NCI-H2081 (cell line): Measurements from ENCODE around the gene GLIS2.

ENCODE experiments used
- DNase-seq, 2 experiments: peaks; one replicate each; lab custom pipeline; 2025; lab: John Stamatoyannopoulos, UW

GLIS2 gene

DNA sequence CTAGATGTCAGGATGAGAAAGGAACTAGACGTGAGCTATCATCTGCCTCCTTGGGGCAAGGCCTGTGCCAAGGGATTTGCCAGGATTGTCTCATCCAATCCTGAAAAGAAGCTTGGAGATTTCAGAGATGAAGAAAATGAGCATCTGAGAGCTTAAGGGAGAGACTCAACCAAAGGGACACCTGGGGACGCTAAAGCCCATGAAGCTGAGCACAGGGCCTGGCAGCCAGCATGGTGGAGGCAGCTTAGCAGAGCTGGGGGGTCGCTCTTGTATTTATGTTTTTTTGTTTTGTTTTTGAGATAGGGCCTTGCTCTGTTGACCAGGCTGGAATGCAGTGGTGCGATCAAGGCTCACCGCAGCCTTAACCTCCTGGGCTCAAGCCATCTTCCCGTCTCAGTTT, 18.4 kb upstream of the GLIS2 start:
- DNase-seq: no peak

DNA sequence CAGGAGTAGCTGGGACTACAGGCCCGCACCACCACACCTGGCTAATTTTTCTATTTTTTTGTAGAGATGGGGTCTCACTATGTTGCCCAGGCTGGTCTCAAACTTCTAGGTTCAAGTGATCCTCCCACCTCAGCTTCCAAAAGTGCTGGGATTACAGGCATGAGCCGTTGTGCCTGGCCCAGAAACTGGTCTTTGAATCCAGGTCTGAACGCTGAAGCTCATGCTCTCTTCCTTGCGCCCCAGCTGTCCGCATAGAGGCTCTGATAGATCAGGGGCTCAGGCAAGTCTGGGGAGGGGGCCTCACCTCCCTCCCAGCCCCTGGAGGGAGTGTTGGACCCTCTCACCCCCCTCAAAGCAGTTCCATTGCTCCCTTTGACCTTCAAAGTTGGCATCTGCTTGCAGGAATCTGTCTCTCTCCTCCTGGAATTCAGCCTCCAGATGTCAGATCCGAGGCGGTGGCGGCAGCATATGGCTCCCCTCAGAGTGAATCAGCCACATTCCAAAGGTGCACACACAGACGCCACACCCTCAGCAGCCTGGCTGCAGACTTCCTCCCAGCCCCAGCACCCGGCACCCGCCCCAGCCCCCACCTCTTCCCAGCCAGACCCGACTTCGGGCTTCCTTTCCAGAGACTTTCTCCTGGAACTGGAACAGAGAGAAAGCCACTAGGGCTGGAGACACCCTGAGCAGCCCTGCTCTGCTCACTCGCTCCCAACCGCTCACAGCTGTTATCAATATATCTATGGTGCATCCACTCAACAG, 16.9 kb upstream of the GLIS2 start:
- no peak for DNase-seq

DNA sequence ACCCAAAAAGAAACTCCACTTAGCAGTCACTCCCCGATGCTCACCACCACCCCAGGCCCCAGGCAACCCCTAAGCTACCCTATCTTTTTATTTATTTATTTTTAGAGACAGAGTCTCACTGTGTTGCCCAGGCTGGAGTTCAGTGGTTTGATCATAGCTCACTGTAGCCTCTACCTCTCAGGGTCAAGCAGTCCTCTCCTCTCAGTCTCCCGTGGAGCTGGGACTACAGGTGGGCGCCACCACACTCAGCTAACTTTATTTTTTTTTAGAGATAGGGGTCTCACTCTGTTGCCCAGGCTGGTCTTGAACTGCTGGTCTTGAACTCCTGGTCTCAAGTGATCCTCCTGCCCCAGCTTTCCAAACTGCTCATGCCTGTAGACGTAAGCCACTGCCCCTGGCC, 14.7 kb upstream of the GLIS2 start:
- no peak for DNase-seq

DNA sequence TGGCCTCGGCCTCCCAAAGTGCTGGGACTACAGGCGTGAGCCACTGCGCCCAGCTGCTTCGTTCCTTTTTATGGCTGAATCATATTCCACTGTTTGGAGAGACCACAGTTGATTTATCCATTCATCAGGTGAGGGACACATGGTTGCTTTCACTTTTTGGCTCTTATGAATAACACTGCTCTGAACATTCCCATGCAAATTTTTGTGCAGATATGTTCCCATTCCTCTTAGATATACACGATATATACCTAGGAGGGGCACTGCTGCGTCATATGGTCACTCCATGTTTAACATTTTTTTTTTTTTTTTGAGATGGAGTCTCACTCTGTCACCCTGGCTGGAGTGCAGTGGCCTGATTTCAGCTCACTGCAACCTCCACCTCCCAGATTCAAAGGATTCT, 13.9 kb upstream of the GLIS2 start:
- no peak for DNase-seq

DNA sequence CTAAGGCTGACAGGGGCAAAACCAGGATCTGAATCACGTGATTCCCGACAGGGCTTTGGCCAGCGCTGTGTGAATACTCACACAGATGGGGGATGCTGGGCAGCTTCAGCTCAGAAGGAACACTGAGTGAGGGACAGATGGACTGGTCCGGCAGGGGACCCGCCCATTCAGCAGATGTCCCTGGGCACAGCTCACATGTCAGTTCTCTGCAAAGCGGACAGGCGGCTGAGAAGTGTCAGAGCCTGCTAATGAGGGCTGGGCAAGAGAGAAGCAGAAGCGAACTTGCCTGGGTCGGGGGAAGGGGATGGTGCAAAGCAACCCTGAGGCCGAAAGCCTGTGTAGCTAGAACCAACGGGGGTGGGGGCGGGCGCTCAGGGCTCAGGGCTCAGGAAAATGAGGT, 11.9 kb upstream of the GLIS2 start:
- no peak for DNase-seq

DNA sequence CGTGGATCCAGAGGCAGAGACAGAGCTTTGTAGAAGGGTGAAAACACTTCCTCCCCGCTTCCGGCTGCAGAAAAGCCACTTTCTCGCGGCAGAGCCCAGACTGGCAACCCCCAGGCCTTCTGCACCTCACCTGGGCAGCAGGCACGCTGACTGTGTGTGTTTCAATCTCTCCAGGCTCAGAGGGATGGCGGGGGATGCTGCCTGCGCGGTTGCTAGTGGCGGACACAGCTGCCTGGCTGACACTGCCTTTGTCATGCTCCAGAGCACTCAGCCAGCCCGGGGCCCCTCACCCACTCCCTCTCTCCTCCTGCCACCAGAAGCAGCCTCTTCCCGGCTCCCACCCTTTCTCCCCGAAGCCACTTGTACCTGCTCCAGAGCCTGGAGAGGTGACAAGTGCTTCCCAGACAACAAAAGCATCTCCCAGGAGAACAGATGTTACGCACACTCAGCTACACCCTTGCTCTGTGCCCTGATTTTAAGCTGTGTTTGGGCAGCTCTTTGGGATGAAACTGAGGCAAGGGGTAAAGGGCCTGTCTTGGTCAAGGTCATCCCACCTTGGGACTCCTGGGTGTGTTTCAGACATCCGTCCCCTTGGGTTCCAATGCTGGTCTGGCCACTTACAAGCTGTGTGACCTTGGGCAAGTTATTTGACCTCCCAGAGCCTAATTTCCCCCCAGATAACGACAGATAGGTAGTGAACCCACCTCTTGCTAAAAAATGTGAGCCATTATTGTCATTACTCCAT, 9.2 kb upstream of the GLIS2 start:
- peak; percentile 42 to 45 for DNase-seq

DNA sequence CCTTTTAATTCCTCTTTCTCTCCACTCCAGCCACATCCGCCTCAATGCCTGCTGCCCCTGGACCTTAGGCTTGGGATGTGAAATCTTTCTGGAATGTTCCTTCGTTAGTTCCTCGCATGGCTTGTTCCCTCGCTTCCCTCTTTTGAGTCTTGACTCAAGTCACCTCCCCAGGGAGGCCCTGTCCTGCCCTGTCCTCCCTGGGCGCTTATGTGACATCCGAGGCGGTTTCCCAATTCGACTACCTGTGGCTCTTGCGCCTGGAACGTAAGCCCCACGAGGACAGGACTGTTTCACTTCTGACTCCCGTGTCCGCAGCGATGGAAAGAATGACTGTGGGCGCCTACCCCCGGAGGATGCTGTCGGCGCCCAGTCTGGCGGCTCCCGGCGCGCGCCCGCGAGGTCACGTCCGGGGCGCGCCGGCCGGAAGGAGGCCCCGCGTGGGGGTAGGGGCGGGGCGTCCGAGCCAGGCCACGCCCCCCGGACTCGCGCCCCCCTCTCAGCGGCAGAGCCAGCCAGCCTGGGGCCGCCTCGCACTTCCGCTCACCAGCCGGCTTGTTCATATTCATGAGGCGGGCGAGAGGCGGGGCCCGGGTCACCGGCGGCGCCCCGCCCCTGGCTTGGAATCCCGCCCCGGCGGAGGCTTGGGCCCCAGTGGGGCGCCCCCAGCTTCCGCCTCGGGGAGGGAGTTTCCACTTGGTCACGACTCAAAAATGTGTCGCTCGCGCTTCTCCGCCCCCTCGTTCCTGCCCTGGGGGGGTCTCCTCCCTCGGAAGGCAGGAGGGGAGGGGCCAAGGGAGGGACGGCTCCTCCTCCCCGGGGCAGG, 8.4 kb upstream of the GLIS2 start:
- DNase-seq: peak; percentile 83 to 86

DNA sequence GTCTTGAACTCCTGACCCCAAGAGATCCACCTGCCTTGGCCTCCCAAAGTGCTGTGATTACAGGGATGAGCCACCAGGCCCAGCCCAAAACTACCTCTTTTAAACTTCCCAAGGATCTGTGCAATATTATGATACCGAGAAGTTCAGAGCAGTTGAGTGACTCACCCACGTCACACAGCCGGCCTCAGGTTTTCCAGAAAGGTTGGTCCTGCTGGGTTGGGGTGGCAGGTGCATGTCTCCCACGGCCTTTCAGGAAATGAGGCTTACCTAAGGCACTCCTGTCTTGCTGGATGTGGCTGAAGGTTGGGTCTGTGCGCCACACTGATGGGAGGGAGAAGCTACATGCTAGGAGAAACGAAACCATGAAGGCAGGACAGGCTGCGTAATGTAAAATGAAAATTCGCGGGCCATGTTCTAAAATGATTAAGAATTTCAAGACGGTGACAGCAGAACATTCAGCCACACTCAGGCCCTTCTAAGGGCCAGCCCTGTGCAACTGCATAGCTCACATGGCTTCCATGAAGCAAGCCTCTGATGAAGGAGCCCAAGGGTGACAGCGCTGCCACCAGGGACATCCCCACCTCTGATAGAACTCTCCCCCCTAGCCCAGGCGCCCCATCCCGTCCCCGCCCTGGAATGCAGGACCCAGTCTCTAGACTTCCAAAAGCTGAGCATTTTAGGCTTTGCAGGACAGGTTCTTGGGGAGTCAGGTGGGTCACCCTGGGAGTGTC, 6.6 kb upstream of the GLIS2 start:
- DNase-seq: no peak

DNA sequence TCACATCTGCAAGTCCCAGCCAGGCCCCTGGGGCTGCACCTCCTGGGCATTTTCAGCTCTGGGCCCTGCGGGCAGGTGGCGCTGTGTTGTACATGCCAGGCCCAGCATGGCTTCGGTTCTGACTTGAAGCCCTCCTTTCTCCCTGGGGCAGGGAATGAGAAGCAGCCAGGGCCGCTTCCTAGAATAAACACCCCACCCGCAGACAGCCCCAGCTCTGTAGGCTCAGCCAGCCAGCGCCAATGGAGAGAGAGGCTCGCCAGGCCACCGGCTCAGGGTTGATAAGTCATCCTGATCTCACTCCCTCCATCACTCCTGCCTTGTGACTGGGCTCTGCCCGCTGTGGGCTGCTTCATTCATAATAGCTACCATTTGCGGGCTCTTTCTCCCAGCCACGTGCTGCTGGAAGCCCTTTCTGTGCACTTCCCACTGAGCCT, 6.0 kb upstream of the GLIS2 start:
- peak; percentile 29 to 49 for DNase-seq

DNA sequence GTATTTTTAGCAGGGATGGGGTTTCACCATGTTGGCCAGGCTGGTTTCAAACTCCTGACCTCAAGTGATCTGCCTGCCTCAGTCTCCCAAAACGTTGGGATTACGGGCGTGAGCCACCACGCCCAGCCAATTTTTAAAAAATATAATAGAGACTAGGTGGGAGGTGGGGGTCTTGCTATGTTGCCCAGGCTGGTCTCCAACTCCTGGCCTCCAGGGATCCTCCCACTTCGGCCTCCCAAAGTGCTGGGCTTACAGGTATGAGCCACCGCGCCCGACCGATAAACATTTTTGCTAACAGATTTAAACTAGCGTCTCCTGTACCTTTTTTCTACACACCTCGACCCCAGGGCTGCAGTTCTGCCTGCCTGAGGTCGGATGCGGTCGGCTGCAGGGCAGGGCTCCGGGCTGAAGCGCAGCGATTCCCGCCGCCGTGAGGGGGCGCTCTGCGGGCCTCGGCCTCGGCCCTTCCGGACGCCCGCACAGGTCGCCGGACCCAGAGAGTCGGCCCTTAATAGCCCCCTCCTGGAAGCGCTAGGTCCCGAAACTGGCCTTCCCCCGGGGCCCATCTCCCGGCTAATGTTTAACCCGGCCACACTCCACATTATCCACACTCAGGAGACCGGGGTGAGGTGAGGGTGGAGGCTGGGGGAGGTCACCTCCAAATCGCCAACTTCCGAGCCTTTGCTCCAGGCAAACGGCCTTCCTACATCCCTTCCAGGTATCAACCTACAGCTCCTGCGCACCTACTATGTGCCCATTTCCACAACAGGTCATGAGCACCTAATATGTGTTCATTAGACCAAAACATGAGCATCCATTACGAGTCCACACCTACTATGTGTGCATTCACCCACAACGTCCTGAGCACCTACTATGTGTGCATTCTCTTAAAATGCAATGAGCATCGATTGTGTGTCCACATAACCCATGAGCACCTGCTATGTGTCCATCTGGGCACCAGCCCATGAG, 2.0 kb upstream of the GLIS2 start:
- no peak for DNase-seq

DNA sequence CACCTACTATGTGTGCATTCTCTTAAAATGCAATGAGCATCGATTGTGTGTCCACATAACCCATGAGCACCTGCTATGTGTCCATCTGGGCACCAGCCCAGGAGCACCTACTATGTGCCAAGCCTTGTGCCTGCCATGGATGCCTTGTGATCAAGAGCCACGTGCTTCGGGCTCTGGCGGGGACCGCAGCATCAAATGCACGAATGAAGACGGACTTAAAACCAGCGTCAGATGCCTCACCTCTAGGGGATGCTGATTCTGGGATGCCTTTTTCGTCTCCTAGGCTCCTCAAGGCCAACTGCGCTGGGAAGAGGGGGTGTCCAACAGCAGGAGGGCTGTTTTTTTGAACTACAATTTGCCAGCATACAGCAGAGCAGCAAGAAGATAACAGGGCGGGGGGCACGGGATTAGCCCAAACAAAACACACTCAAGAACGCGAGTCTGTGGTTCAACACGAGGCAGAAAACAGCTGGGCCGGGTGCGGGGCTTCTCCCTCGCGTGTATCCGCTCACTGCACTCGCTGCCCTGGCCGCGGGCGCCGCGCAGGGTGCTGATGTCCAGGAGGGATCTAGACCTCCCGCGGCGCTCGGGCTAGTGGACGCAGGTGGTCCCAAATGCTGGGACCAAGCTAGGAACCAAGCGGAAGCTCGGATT, 1.2 kb upstream of the GLIS2 start:
- DNase-seq: no peak

DNA sequence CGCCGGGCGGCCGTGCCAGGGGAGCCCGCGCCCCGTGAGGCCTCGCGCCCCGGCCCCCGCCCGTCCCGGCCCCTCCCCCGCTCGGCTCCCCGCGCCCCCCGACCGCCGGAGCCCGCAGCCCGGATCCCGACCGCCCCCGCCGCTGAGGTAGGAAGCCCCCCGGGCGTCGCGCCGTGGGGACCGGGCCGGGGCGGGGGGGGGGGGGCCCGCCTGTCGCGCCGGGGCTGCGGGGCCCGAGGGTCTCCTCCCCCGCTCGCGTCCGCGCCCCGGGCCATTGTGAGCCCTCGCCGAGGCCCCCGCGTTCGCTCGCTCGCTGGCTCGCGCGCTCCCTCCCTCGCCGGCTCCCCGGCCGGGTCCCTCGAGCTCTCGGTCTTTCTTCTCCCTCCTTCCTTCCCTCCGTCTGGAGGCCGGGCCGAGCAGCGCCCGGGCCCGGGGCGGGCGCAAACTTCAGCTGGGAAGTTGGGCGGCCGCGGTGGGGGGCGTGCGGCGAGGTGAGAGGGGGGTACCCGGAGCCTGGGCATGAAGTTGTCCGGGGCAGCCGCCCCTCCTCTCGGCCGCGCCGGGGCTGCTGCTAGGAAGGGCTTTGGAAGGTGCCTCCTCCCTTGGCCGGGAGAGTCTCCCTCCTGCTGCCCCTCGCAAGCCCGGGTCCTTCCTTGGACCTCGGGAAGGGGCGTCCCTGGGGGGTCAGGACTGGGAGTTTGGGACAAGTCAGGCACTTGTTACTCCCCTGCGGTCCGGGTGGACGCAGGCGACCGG, 419 bp downstream of the GLIS2 start:
- no peak for DNase-seq

DNA sequence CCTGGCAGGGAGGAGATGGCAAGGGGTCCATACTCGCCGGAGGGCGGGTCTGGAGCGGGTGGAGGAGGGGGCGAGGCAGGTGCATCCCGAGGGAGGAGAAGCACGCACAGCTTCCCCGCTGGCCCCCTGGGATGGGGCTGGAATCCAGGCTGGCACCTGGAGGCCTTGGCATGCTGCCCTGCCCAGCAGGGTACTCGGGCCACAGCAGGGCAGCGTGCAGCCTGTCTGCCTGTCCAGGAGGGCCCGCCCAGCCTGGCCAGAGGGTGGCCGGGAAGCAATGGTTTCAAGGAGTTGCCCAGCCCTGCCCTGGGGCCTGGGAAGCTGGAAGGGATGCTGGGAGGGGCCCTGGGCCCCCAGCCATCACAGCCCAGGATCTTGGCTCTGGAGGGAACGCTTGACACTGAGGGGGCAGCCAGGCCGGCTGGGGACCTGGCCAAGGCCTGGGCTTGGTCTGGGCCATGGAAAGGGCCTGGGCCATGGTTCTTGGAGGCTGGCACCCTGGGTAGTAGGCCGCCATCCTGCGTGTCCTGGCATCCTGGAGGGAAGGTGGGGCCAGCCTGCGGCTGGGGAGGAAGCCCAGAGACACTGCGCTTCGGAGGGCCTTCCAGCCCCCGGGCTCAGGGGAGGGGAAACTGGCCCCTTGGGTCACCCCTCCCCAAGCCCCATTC, 1.1 kb downstream of the GLIS2 start:
- peak; percentile 79 to 86 for DNase-seq

DNA sequence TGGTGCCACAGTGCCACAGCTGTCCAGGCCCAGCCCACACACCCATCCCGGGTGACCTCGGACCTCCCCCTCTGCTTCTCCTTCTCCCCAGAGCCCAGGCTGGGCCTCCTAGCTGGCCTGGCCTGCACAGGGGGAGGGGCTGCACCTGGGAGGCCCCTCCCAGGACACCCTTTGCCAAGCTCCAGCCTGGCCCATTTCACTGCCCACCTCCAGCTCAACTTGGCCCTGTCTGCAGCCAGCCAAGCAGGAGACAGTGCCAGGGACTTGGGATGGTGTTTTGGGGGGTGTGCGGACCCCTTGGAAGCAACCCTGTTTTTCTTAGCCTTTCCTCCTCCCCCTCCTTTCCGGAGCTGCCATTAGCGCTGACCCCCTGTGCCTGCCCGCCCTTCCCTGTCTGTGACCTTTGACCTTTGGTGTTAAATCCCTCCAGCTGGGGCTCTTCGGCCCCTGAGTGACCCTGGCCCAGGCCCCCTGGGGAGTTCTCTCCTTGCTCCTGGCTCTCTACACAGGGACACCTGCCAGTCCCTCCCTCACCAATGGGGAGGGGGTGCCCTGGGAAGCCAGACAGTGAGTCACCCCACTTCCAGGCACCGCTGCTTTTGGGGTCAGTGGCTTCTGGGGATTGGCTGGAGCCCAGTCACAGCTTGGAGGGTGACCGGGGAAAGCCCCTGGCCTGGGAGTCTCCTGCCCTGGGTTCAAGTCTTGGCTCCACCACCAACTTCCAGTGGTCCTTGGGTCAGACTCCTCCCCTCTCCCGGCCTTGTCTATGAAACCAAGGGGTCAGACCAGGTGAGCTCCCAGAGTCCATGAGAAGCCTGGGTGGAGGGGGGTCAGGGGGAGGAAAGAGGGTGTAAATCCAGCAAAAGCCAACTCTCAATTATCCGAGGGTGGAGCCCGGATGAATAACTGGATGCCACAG, 1.9 kb downstream of the GLIS2 start:
- no peak for DNase-seq

DNA sequence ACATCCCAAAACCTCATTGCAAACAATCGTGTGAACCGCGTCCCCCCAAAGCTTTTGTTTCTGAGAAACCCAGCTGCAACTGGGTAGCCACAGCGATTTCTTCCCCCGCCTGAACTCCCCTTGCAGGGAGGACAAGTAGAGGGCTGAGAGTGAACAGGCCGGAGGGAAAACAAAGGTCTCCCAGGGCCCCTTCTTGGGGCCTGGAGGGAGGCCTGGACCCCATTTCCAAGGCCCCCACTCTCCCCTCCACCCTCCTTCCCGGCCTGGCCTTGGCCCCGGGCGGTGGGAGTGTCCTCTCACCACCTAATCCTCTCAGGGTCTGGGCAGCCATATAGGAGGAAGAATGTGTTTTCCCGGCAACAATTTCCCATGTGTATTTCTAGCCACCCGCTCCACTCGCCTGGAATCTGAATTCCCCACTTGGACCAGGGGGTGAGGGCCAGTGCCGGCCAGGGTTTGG, 2.6 kb downstream of the GLIS2 start:
- no peak for DNase-seq

DNA sequence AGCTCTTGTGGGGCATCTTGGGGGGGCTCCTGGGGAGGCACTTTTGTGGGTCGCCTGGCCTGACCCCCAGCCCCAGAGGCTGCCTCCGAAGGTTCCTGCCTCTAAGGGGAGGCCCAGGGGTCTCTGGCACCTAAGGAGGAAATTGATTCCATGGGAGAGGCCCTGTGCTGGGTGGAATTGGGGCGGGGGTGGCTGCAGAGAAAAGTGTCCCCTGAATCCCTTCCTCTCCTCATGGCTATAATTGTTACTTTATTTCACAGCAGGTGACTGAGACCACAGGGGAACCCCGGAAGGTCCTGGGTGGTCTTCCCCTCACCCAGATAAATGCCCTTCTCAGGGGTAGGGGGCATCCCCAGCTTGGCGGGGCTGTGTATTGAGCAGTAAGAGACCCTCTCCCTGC, 3.1 kb downstream of the GLIS2 start:
- DNase-seq: no peak
